HEK293 (cell line): ENCODE measurements around the gene IQCF2.

ENCODE experiments used
- KLF9 ChIP-seq: fragments of 450-650 bp; formaldehyde crosslinking; IDR thresholded peaks from 2 replicates; pipeline ENCODE4 v1.5.1; 2016; ENCODE audit warnings: missing biosample characterization, missing genetic modification characterization, low read depth
- ZFHX2 ChIP-seq: fragments of 450-650 bp; formaldehyde crosslinking; conservative IDR thresholded peaks from 2 replicates; pipeline ENCODE4 v1.5.1; 2016; ENCODE audit warnings: missing biosample characterization, missing genetic modification characterization
- ZNF133 ChIP-seq: fragments of 450-650 bp; formaldehyde crosslinking; IDR thresholded peaks from 2 replicates; pipeline ENCODE4 v1.5.1; 2016; ENCODE audit warnings: missing biosample characterization, missing genetic modification characterization
- ZNF501 ChIP-seq: fragments of 450-650 bp; formaldehyde crosslinking; IDR thresholded peaks from 2 replicates; pipeline ENCODE4 v1.5.1; 2016; ENCODE audit warnings: missing biosample characterization, missing genetic modification characterization
- ZNF600 ChIP-seq: fragments of 450-650 bp; formaldehyde crosslinking; IDR thresholded peaks from 2 replicates; pipeline ENCODE4 v1.5.1; 2016; ENCODE audit warnings: missing biosample characterization, missing genetic modification characterization
- ZNF76 ChIP-seq: fragments of 450-650 bp; formaldehyde crosslinking; IDR thresholded peaks from 2 replicates; pipeline ENCODE4; 2016; ENCODE audit warnings: low read depth, missing biosample characterization, missing genetic modification characterization, borderline replicate concordance
- ZSCAN30 ChIP-seq: fragments of 450-650 bp; IDR thresholded peaks from 2 replicates; pipeline ENCODE4 v1.5.1; 2018; ENCODE audit warnings: missing biosample characterization, mild to moderate bottlenecking, missing genetic modification characterization, moderate library complexity
- TF ChIP-seq, protein P1 (sequence below): fragments of 450-650 bp; formaldehyde crosslinking; IDR thresholded peaks from 2 replicates; pipeline ENCODE4 v1.5.1; 2016; ENCODE audit warnings: missing biosample characterization, missing genetic modification characterization
- TF ChIP-seq, protein P2 (sequence below): fragments of 450-650 bp; formaldehyde crosslinking; IDR thresholded peaks from 2 replicates; pipeline ENCODE4 v1.5.1; 2016; ENCODE audit warnings: missing biosample characterization, missing genetic modification characterization, low read depth
- TF ChIP-seq, protein P3 (sequence below): fragments of 450-650 bp; formaldehyde crosslinking; optimal IDR thresholded peaks from 2 replicates; pipeline ENCODE3; 2016; ENCODE audit warnings: missing biosample characterization, mild to moderate bottlenecking, missing genetic modification characterization

DNA sequence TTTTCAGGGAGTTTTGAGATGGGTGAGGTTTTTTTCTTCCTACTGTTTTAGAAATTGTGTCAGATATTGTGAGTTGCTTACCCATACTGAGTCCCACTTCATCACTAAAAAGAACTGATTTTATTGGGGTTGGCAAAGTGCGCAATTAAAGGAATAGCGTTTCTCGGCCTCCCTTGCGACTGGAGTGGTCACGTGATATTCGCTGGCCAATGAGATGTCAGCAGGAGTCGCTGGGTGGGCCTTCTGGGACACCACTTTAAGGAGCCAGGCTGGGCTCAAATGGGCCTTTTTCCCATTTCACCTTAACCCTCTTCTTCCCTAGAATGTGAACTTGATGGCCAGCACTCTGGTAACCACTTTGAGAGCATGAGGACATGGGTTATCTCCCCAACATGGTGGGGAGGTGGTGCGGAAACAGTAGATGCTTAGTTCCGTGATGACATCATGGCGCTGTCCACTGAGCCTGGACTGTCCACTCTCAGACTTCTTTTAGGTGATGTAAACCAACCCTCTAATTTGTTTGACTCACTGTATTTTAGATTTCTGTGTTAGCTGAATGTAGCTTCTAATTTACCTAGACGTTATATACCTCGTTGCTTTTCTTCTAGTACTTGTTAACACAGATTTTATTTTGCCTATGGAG is 27.2 kb downstream of the IQCF2 start:
- TF ChIP-seq, protein P1, sequence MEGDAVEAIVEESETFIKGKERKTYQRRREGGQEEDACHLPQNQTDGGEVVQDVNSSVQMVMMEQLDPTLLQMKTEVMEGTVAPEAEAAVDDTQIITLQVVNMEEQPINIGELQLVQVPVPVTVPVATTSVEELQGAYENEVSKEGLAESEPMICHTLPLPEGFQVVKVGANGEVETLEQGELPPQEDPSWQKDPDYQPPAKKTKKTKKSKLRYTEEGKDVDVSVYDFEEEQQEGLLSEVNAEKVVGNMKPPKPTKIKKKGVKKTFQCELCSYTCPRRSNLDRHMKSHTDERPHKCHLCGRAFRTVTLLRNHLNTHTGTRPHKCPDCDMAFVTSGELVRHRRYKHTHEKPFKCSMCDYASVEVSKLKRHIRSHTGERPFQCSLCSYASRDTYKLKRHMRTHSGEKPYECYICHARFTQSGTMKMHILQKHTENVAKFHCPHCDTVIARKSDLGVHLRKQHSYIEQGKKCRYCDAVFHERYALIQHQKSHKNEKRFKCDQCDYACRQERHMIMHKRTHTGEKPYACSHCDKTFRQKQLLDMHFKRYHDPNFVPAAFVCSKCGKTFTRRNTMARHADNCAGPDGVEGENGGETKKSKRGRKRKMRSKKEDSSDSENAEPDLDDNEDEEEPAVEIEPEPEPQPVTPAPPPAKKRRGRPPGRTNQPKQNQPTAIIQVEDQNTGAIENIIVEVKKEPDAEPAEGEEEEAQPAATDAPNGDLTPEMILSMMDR (tag by site-specific recombination), result no peak
- TF ChIP-seq ZNF501 (tag by site-specific recombination) (no peak), ZFHX2 (no peak), ZNF133 (tag by site-specific recombination) (no peak), ZNF76 (tag by site-specific recombination) (no peak), ZNF600 (tag by site-specific recombination) (no peak), ZSCAN30 (tag by site-specific recombination) (no peak), KLF9 (tag by site-specific recombination) (no peak)
- TF ChIP-seq, protein P2, sequence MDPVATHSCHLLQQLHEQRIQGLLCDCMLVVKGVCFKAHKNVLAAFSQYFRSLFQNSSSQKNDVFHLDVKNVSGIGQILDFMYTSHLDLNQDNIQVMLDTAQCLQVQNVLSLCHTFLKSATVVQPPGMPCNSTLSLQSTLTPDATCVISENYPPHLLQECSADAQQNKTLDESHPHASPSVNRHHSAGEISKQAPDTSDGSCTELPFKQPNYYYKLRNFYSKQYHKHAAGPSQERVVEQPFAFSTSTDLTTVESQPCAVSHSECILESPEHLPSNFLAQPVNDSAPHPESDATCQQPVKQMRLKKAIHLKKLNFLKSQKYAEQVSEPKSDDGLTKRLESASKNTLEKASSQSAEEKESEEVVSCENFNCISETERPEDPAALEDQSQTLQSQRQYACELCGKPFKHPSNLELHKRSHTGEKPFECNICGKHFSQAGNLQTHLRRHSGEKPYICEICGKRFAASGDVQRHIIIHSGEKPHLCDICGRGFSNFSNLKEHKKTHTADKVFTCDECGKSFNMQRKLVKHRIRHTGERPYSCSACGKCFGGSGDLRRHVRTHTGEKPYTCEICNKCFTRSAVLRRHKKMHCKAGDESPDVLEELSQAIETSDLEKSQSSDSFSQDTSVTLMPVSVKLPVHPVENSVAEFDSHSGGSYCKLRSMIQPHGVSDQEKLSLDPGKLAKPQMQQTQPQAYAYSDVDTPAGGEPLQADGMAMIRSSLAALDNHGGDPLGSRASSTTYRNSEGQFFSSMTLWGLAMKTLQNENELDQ (tag by site-specific recombination), result no peak
- TF ChIP-seq, protein P3, sequence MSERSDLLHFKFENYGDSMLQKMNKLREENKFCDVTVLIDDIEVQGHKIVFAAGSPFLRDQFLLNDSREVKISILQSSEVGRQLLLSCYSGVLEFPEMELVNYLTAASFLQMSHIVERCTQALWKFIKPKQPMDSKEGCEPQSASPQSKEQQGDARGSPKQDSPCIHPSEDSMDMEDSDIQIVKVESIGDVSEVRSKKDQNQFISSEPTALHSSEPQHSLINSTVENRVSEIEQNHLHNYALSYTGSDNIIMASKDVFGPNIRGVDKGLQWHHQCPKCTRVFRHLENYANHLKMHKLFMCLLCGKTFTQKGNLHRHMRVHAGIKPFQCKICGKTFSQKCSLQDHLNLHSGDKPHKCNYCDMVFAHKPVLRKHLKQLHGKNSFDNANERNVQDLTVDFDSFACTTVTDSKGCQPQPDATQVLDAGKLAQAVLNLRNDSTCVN (tag by site-specific recombination), result no peak
